ENCODE results near the gene LDLRAD4.

The LDLRAD4 gene

GRCh38 chr18:13361431-13361830 lies 142.9 kb downstream of the LDLRAD4 start:
- Histone ChIP-seq H3K4me3 (ENCODE audit: low read depth, low read length) (no peak overlapping the region), H3K27ac (no peak overlapping the region), H3K79me2 (peaks cover 12% of the 10 kb centered on the region), H2AFZ (no peak overlapping the region), H3K36me3 (ENCODE audit: control insufficient read depth, insufficient read depth, low read length) (no peaks in the 10 kb centered on the region), H3K27me3 (ENCODE audit: control insufficient read depth, insufficient read depth, low read length) (no peaks in the 10 kb centered on the region), H3K4me2 (ENCODE audit: low read length) (no peak overlapping the region), H3K9me3 (ENCODE audit: control insufficient read depth, low read length) (no peaks in the 10 kb centered on the region), H3K9ac (no peak overlapping the region), H3K4me1 (no peaks in the 10 kb centered on the region)
- TF ChIP-seq, protein P1, sequence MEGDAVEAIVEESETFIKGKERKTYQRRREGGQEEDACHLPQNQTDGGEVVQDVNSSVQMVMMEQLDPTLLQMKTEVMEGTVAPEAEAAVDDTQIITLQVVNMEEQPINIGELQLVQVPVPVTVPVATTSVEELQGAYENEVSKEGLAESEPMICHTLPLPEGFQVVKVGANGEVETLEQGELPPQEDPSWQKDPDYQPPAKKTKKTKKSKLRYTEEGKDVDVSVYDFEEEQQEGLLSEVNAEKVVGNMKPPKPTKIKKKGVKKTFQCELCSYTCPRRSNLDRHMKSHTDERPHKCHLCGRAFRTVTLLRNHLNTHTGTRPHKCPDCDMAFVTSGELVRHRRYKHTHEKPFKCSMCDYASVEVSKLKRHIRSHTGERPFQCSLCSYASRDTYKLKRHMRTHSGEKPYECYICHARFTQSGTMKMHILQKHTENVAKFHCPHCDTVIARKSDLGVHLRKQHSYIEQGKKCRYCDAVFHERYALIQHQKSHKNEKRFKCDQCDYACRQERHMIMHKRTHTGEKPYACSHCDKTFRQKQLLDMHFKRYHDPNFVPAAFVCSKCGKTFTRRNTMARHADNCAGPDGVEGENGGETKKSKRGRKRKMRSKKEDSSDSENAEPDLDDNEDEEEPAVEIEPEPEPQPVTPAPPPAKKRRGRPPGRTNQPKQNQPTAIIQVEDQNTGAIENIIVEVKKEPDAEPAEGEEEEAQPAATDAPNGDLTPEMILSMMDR (IDR thresholded peaks at IDR 0.05), result no peak

GRCh38 chr18:13362051-13362450 lies 143.5 kb downstream of the LDLRAD4 start:
- Histone ChIP-seq H3K27me3 (ENCODE audit: control insufficient read depth, insufficient read depth, low read length) (no peaks in the 10 kb centered on the region), H3K4me3 (ENCODE audit: low read depth, low read length) (no peak overlapping the region), H3K9ac (no peak overlapping the region), H3K36me3 (ENCODE audit: control insufficient read depth, insufficient read depth, low read length) (no peaks in the 10 kb centered on the region), H2AFZ (no peak overlapping the region), H3K79me2 (peaks cover 12% of the 10 kb centered on the region), H3K9me3 (ENCODE audit: control insufficient read depth, low read length) (no peaks in the 10 kb centered on the region), H3K4me1 (no peaks in the 10 kb centered on the region), H3K27ac (no peak overlapping the region), H3K4me2 (ENCODE audit: low read length) (no peak overlapping the region)
- TF ChIP-seq, protein P1 (IDR thresholded peaks at IDR 0.05), result no peak

DNA sequence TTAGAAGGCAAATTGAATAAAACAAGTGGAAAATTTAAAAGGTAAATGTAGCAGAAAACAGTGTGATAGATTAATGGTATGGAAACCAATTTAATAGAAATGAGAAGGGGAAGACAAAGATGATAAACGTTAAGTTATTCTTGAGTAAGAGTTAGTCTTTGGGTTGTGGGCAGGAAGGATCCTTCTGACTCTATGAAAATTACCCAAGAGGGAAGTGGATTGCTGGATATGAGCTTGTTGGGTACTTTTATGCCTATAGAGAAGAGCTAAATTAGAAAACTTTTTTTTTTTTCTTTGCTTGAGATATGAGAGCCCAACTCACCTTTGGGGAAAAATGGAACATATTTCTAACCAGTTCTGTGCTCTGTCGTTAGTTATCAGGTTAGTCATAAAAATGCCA lies 144.0 kb downstream of the LDLRAD4 start:
- Histone ChIP-seq H3K27ac (no peak overlapping the region), H2AFZ (no peak overlapping the region), H3K79me2 (peaks cover 12% of the 10 kb centered on the region), H3K4me1 (no peaks in the 10 kb centered on the region), H3K27me3 (ENCODE audit: control insufficient read depth, insufficient read depth, low read length) (no peaks in the 10 kb centered on the region), H3K4me3 (ENCODE audit: low read depth, low read length) (no peak overlapping the region), H3K36me3 (ENCODE audit: control insufficient read depth, insufficient read depth, low read length) (no peaks in the 10 kb centered on the region), H3K4me2 (ENCODE audit: low read length) (no peak overlapping the region), H3K9me3 (ENCODE audit: control insufficient read depth, low read length) (no peaks in the 10 kb centered on the region), H3K9ac (no peak overlapping the region)
- TF ChIP-seq, protein P1 (IDR thresholded peaks at IDR 0.05), result no peak

- no peak overlapping the region for H3K4me3 ChIP-seq (ENCODE audit: low read depth, low read length)
- no peaks in the 10 kb centered on the region for H3K27me3 ChIP-seq (ENCODE audit: control insufficient read depth, insufficient read depth, low read length)
Measured at GRCh38 chr18:13363359-13363758, 144.8 kb downstream of the LDLRAD4 start.

GRCh38 chr18:13364721-13365205 lies 146.2 kb downstream of the LDLRAD4 start:
- H3K9me3 ChIP-seq (ENCODE audit: control insufficient read depth, low read length), result no peaks in the 10 kb centered on the region
- H3K79me2 ChIP-seq, result peaks cover 13% of the 10 kb centered on the region
- TF ChIP-seq, protein P1 (IDR thresholded peaks at IDR 0.05), result no peak
- no peak overlapping the region for H2AFZ ChIP-seq
- H3K27ac ChIP-seq, result no peak overlapping the region
- H3K27me3 ChIP-seq (ENCODE audit: control insufficient read depth, insufficient read depth, low read length), result no peaks in the 10 kb centered on the region
- H3K4me2 ChIP-seq (ENCODE audit: low read length), result no peak overlapping the region
- H3K4me3 ChIP-seq (ENCODE audit: low read depth, low read length), result no peak overlapping the region
- H3K4me1 ChIP-seq, result no peaks in the 10 kb centered on the region
- H3K36me3 ChIP-seq (ENCODE audit: control insufficient read depth, insufficient read depth, low read length), result no peaks in the 10 kb centered on the region
- H3K9ac ChIP-seq, result no peak overlapping the region

More at GRCh38 chr18:13363359-13363758, 144.8 kb downstream of the LDLRAD4 start:
- Histone ChIP-seq H3K4me1 (no peaks in the 10 kb centered on the region), H3K9me3 (ENCODE audit: control insufficient read depth, low read length) (no peaks in the 10 kb centered on the region), H2AFZ (no peak overlapping the region), H3K9ac (no peak overlapping the region), H3K4me2 (ENCODE audit: low read length) (no peak overlapping the region), H3K79me2 (peaks cover 12% of the 10 kb centered on the region), H3K27ac (no peak overlapping the region), H3K36me3 (ENCODE audit: control insufficient read depth, insufficient read depth, low read length) (no peaks in the 10 kb centered on the region)
- TF ChIP-seq, protein P1 (IDR thresholded peaks at IDR 0.05), result no peak
